Right lobe of liver (tissue), 6 donors: ENCODE data around the gene TGFBR2. TPM values are rescaled to one million over a fixed set of nuclear protein-coding genes. Genes with fewer than 3 reads are reported as not detected.

Source experiments
- ATAC-seq, 4 donors: fragments of 200-7000 bp; cut with Tn5 transposase; one replicate each; pipeline ENCODE4 v1.9.1; 2020; ENCODE audit warnings: mild to moderate bottlenecking in 4 of 4, moderate library complexity in 4 of 4
- DNase-seq, 3 donors: peaks; one replicate each; pipeline ENCODE4 v3.0.0-alpha.2; 2020
- H3K27ac ChIP-seq, 3 donors: fragments of 200-600 bp; one replicate each; pipeline ENCODE4 v1.8.0; 2022
- H3K27me3 ChIP-seq, 2 donors: fragments of 200-600 bp; one replicate each; pipeline ENCODE4 v1.8.0; 2022
- H3K36me3 ChIP-seq, 4 donors: fragments of 200-600 bp; sonication (generic) in 1 of 4; one replicate each; pipeline versions ENCODE4 v1.5.1 to v1.8.0; 2017 to 2022; ENCODE audit warnings: control low read depth in 1 of 4
- H3K4me1 ChIP-seq, 4 donors: fragments of 200-600 bp; sonication (generic) in 1 of 4; one replicate each; pipeline versions ENCODE4 v1.5.1 to v1.8.0; 2017 to 2022; ENCODE audit warnings: control low read depth in 1 of 4
- H3K4me3 ChIP-seq, 3 donors: fragments of 200-600 bp; one replicate each; pipeline ENCODE4 v1.8.0; 2022
- H3K9me3 ChIP-seq, 4 donors: fragments of 200-600 bp; sonication (generic) in 1 of 4; one replicate each; pipeline versions ENCODE4 v1.5.1 to v1.8.0; 2017 to 2022; ENCODE audit warnings: control low read depth in 1 of 4
- POLR2A ChIP-seq: fragments of 450-650 bp; IDR thresholded peaks from one replicate; pipeline ENCODE4 v1.6.1; 2017; ENCODE audit warnings: antibody characterized with exemption, mild to moderate bottlenecking
- WGBS: methylation state at CpG from one replicate; pipeline ENCODE4 v1.1.6; 2018; ENCODE audit warnings: low coverage, low lambda C conversion rate; ENCODE audit not compliant: insufficient coverage; ENCODE audit errors: missing lambda C conversion rate; 5-methylcytosine and 5-hydroxymethylcytosine counted together
- intact Hi-C, 2 donors: fragments of 100-400 bp; cut with DNase I; formaldehyde crosslinking; loops; one replicate each; pipeline versions ENCODE4 v1.11.2 to v1.14.1; 2022
- total RNA-seq, 6 experiments: library from RNA; depleted of rRNA in 2 of 6; stranded (reverse); fragments of >200 nt in 2 of 6; fragmentation: NEBNext Ultra II Directional in 3 of 6; extraction: Animal tissue kit (Norgen Biotek cat#: 25700) in 3 of 6; gene quantifications; one replicate each; pipeline versions ENCODE4 v1.1.0 to v1.2.4, GENCODE V29; 2016 to 2023
- TF ChIP-seq, protein P1 (sequence below), 4 donors: fragments of 200-600 bp in 3 of 4; fragments of 450-650 bp in 1 of 4; IDR thresholded peaks; one replicate each; pipeline versions ENCODE4 v1.5.1 to v1.8.0; 2016 to 2022; ENCODE audit warnings: antibody characterized with exemption in 4 of 4, mild to moderate bottlenecking in 2 of 4
- donor health status: DM: no; HTN: yes; CAD: no.
- donor health status: DM: no; HTN: no; CAD: no.
- donor health status: DM: no; HTN: no; CAD: no.
- donor health status: DM: no; HTN: yes; CAD: no.
- donor health status: DM: no; HTN: yes; CAD: no.

The TGFBR2 gene
- total RNA-seq, 6 experiments from 2014 or later, result 24.9 to 52.6 (median 45.5) TPM

DNA sequence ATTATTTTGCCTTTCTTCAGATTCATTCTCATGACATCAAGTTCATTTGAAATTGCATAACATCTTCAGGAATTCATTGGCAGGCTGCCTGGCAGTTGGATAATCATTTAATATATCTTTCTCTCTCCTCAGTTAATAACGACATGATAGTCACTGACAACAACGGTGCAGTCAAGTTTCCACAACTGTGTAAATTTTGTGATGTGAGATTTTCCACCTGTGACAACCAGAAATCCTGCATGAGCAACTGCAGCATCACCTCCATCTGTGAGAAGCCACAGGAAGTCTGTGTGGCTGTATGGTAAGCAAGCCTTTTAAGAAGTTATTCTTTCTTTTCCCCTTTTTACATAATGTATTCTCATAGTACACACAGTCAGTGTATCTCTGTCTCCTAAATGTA, 38.2 kb downstream of the TGFBR2 start:
- H3K4me3 ChIP-seq, result no peak overlapping the region
- peaks cover 0 to 49% (median 15%) of the 10 kb centered on the region in 4 donors for H3K4me1 ChIP-seq
- WGBS, result 3% methylated on average over 2 of the region's 2 CpGs
- peak overlapping the region; percentile 2 to 47 (median 34) for H3K27ac ChIP-seq
- ATAC-seq (peak; percentile 27 to 50 (median 40)), DNase-seq (peak in 2 of 3 donors; percentile 31 to 69)
- no peaks in the 10 kb centered on the region for H3K27me3 ChIP-seq
- no peaks in the 10 kb centered on the region for H3K9me3 ChIP-seq
- TF ChIP-seq, protein P1, sequence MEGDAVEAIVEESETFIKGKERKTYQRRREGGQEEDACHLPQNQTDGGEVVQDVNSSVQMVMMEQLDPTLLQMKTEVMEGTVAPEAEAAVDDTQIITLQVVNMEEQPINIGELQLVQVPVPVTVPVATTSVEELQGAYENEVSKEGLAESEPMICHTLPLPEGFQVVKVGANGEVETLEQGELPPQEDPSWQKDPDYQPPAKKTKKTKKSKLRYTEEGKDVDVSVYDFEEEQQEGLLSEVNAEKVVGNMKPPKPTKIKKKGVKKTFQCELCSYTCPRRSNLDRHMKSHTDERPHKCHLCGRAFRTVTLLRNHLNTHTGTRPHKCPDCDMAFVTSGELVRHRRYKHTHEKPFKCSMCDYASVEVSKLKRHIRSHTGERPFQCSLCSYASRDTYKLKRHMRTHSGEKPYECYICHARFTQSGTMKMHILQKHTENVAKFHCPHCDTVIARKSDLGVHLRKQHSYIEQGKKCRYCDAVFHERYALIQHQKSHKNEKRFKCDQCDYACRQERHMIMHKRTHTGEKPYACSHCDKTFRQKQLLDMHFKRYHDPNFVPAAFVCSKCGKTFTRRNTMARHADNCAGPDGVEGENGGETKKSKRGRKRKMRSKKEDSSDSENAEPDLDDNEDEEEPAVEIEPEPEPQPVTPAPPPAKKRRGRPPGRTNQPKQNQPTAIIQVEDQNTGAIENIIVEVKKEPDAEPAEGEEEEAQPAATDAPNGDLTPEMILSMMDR (IDR thresholded peaks at IDR 0.05), result no peak
- H3K36me3 ChIP-seq, result peaks cover 0 to 23% (median 10%) of the 10 kb centered on the region in 4 donors
- intact Hi-C loops, result no loop called here

DNA sequence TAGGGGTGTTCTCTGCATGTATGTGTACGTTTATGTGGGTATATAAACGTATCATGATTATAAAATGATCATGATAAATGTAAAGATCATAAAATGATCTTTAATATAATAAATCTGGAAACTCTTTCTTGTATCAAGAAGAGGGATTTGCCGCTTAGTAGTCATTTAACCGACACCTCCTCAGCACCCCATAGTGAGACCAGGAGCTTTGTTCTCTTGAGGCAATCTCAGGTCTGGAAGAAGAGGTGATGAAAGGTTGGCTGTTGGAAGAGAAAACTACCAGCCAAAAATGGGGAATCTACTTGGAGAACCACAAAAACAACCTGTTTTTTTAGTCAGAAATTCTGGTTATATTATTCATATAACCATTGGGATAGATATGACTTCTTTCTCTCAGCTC, 38.7 kb downstream of the TGFBR2 start:
- no peak for TF ChIP-seq POLR2A
- TF ChIP-seq, protein P1 (IDR thresholded peaks at IDR 0.05), result no peak
- intact Hi-C loops, result no loop called here
- Histone ChIP-seq H3K27ac (peak overlapping the region in 2 of 3 donors; percentile 2 to 47), H3K27me3 (no peaks in the 10 kb centered on the region), H3K9me3 (no peaks in the 10 kb centered on the region), H3K4me3 (no peak overlapping the region), H3K36me3 (peaks cover 0 to 28% (median 12%) of the 10 kb centered on the region in 4 donors), H3K4me1 (peaks cover 0 to 50% (median 15%) of the 10 kb centered on the region in 4 donors)
- ATAC-seq (no peak), DNase-seq (no peak)
- 55% methylated on average over 4 of the region's 4 CpGs for WGBS

DNA sequence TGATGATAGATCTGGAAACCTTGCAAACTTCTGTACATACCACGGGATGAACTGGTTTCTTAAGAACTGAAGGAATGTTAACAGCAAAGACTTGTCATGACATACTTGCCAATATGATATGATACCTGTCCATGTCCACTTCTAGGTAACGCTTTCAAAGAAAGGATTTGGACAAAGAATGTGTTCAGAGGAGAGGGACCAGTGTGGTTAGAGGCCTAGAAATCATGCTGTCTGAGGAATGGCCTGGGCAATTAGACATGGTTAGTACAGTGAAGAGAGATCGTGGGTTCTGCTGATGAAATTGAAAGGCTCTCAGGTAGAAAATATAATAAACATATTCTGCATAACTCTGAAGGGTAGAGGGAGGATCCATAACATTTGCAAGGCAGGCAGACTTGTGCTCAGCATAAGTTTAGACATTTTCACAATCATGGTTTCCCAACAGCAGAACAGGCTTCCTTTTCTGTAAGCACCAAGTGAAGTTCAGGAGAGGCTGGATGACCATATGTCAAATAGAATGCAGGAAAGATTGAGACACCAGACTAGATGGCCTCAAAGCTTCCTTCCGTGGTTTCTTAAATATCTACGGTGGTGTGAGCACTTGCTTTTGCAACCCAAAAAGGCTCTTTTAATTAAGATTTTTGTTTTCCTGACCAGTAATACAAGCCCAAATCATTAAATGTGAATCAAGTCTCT, 39.9 kb downstream of the TGFBR2 start:
- 59% methylated on average over 5 of the region's 5 CpGs for WGBS
- Histone ChIP-seq H3K4me3 (no peak overlapping the region), H3K27me3 (no peaks in the 10 kb centered on the region), H3K9me3 (no peaks in the 10 kb centered on the region), H3K36me3 (peaks cover 0 to 34% (median 20%) of the 10 kb centered on the region in 4 donors), H3K27ac (peak overlapping the region in 1 of 3 donors; percentile 21), H3K4me1 (peaks cover 0 to 50% (median 15%) of the 10 kb centered on the region in 4 donors)
- no peak for TF ChIP-seq POLR2A
- intact Hi-C loops, result no loop called here
- DNase-seq (no peak), ATAC-seq (peak; percentile 8 to 25 (median 18))

DNA sequence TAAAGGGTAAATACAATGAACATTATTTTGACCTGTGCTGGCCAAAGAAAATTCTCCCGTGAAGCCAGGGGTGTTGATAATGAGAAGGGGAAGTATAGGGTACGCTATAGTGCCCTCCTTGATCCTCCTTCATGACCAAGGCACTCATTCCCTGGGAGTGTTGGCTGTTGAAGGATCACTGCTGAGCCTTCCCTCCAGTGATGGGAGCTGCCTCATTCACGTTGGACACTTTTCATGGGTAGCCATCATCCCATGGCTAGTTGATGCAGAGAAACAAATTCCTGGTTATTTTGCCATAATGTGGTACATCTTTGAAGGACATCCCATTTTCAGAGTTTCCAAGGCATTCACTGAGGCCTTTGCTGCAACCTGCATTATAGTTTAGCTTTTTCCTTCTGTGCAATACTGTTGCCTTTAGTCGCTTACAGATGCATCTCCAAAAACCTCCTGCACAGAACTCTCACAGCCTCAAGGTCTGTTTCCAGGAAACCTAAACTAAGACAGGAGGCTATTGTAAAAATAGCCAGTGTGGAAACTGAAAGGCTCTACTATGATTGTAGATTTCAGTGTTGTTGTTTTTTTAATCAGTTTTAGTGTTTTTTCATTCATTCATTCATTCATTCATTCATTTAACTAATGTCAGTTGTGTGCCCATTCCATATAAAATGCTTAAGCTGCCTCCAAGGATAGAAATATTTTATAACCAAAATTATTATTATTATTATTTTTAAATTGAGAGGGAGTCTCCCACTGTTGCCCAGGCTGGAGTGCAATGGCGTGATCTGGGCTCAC, 40.8 kb downstream of the TGFBR2 start:
- no peak for DNase-seq
- no peak for TF ChIP-seq POLR2A
- TF ChIP-seq, protein P1 (IDR thresholded peaks at IDR 0.05), result no peak
- H3K9me3 ChIP-seq, result no peaks in the 10 kb centered on the region
- H3K27me3 ChIP-seq, result no peaks in the 10 kb centered on the region
- peaks cover 0 to 44% (median 15%) of the 10 kb centered on the region in 4 donors for H3K4me1 ChIP-seq
- 58% methylated on average over 3 of the region's 5 CpGs for WGBS
- H3K27ac ChIP-seq, result peak overlapping the region in 1 of 3 donors; percentile 61
- no peak for ATAC-seq
- H3K36me3 ChIP-seq, result peaks cover 6 to 34% (median 21%) of the 10 kb centered on the region in 4 donors
- intact Hi-C loops, result no loop called here
- no peak overlapping the region for H3K4me3 ChIP-seq
